Spinal cord (tissue), 10 donors: ENCODE measurements around the gene HOXC11. TPM values are rescaled to one million over a fixed set of nuclear protein-coding genes. Genes with fewer than 3 reads are reported as not detected.
A peak's percentile ranks its signal among the peaks of the same experiment; 100 is the strongest.

Experiments used
- DNase-seq, 6 donors: peaks; one replicate each; pipeline versions ENCODE4 v3.0.0 to v3.0.0-alpha.2; 2013 to 2015; ENCODE audit warnings: low spot score in 6 of 6, low read depth in 4 of 6
- H3K27ac ChIP-seq: one replicate; pipeline ENCODE4 v1.5.1; 2013; ENCODE audit warnings: low read depth, low read length, control low read depth
- H3K27me3 ChIP-seq: one replicate; pipeline ENCODE4 v1.6.1; 2013; ENCODE audit warnings: low read length; ENCODE audit not compliant: control insufficient read depth, insufficient read depth
- H3K36me3 ChIP-seq: one replicate; pipeline ENCODE4 v1.6.1; 2013; ENCODE audit warnings: low read length; ENCODE audit not compliant: control insufficient read depth, insufficient read depth
- H3K4me1 ChIP-seq: one replicate; pipeline ENCODE4 v1.6.1; 2013; ENCODE audit warnings: low read length; ENCODE audit not compliant: control insufficient read depth, insufficient read depth
- H3K4me3 ChIP-seq: one replicate; pipeline ENCODE4 v1.5.1; 2013; ENCODE audit warnings: low read depth, low read length, control low read depth
- H3K9me3 ChIP-seq: one replicate; pipeline ENCODE4 v1.6.1; 2013; ENCODE audit warnings: low read length; ENCODE audit not compliant: control insufficient read depth, insufficient read depth
- WGBS: methylation state at CpG from one replicate; pipeline ENCODE4 v1.1.5; 2013; ENCODE audit warnings: missing lambda C conversion rate; ENCODE audit not compliant: insufficient coverage; 5-methylcytosine and 5-hydroxymethylcytosine counted together
- polyA plus RNA-seq, 2 donors: library from polyadenylated mRNA; unstranded; fragments of 120-200 nt; gene quantifications; one replicate each; pipeline ENCODE4 v1.2.1, GENCODE V29; 2013; ENCODE audit not compliant: insufficient read length in 2 of 2
- total RNA-seq, 2 donors: library from RNA; depleted of rRNA in 1 of 2; stranded (reverse); fragments of 120-200 nt in 1 of 2; fragments of >200 nt in 1 of 2; gene quantifications; one replicate each; pipeline versions ENCODE4 v1.2.3 to v1.2.4, GENCODE V29; 2013 to 2014
- donor health status: healthy.

Gene HOXC11
- total and polyA plus RNA-seq, 4 donors = 1.5 TPM; not detected in 3

- peaks cover 73% of the 10 kb centered on the region for H3K4me1 ChIP-seq
- no peaks in the 10 kb centered on the region for H3K9me3 ChIP-seq
- H3K4me3 ChIP-seq = peak overlapping the region; percentile 55
- peak overlapping the region; percentile 99 for H3K27ac ChIP-seq
- DNase-seq = peak in 1 of 6 donors; percentile 11
- peaks cover 13% of the 10 kb centered on the region for H3K36me3 ChIP-seq
- H3K27me3 ChIP-seq = peaks cover 71% of the 10 kb centered on the region
- 12% methylated on average over 8 of the region's 8 CpGs for WGBS
Observed at GRCh38 chr12:53991077-53991460, 18.1 kb downstream of the HOXC11 start.

GRCh38 chr12:53992377-53992889 lies 19.5 kb downstream of the HOXC11 start:
- DNase-seq = no peak
- peak overlapping the region; percentile 94 for H3K4me3 ChIP-seq
- H3K9me3 ChIP-seq = no peaks in the 10 kb centered on the region
- H3K27me3 ChIP-seq = peaks cover 66% of the 10 kb centered on the region
- peaks cover 81% of the 10 kb centered on the region for H3K4me1 ChIP-seq
- H3K36me3 ChIP-seq = peaks cover 13% of the 10 kb centered on the region
- 54% methylated on average over 4 of the region's 7 CpGs for WGBS
- peak overlapping the region; percentile 99 for H3K27ac ChIP-seq

- no peak for DNase-seq
- Histone ChIP-seq H3K27me3 (peaks cover 59% of the 10 kb centered on the region), H3K4me3 (peak overlapping the region; percentile 94), H3K36me3 (peaks cover 13% of the 10 kb centered on the region), H3K4me1 (peaks cover 88% of the 10 kb centered on the region), H3K27ac (peak overlapping the region; percentile 99), H3K9me3 (no peaks in the 10 kb centered on the region)
- 31% methylated on average over 6 of the region's 18 CpGs for WGBS
Observed at GRCh38 chr12:53993162-53994008, 20.5 kb downstream of the HOXC11 start.

- Histone ChIP-seq H3K9me3 (no peaks in the 10 kb centered on the region), H3K4me1 (peaks cover 86% of the 10 kb centered on the region), H3K27ac (peak overlapping the region; percentile 99), H3K27me3 (peaks cover 53% of the 10 kb centered on the region), H3K4me3 (peak overlapping the region; percentile 94), H3K36me3 (peaks cover 13% of the 10 kb centered on the region)
- no peak for DNase-seq
- WGBS = 6% methylated on average over 19 of the region's 19 CpGs
Observed at GRCh38 chr12:53994009-53994263, 21.0 kb downstream of the HOXC11 start.

- whole genome bisulfite sequencing = 6% methylated on average over 52 of the region's 60 CpGs
- peak overlapping the region; percentile 94 for H3K4me3 ChIP-seq
- H3K27ac ChIP-seq = peak overlapping the region; percentile 99
Observed at GRCh38 chr12:53994264-53995001, 21.5 kb downstream of the HOXC11 start.

GRCh38 chr12:53995002-53995377 lies 22.1 kb downstream of the HOXC11 start:
- Histone ChIP-seq H3K4me1 (peaks cover 85% of the 10 kb centered on the region), H3K27me3 (peaks cover 44% of the 10 kb centered on the region), H3K36me3 (peaks cover 13% of the 10 kb centered on the region), H3K4me3 (peak overlapping the region; percentile 94), H3K9me3 (no peaks in the 10 kb centered on the region), H3K27ac (peak overlapping the region; percentile 99)
- WGBS = 6% methylated on average over 17 of the region's 17 CpGs
- DNase-seq = no peak

More at GRCh38 chr12:53994264-53995001, 21.5 kb downstream of the HOXC11 start:
- DNase-seq = no peak
- H3K27me3 ChIP-seq = peaks cover 50% of the 10 kb centered on the region
- H3K9me3 ChIP-seq = no peaks in the 10 kb centered on the region
- H3K4me1 ChIP-seq = peaks cover 83% of the 10 kb centered on the region
- H3K36me3 ChIP-seq = peaks cover 13% of the 10 kb centered on the region

- H3K4me1 ChIP-seq = peaks cover 82% of the 10 kb centered on the region
- peak overlapping the region; percentile 94 for H3K4me3 ChIP-seq
- H3K27ac ChIP-seq = peak overlapping the region; percentile 99
- H3K27me3 ChIP-seq = peaks cover 39% of the 10 kb centered on the region
- H3K36me3 ChIP-seq = peaks cover 11% of the 10 kb centered on the region
- H3K9me3 ChIP-seq = no peaks in the 10 kb centered on the region
- DNase-seq = no peak
- WGBS = 6% methylated on average over 48 of the region's 48 CpGs
Observed at GRCh38 chr12:53995378-53996239, 22.7 kb downstream of the HOXC11 start.

GRCh38 chr12:53996240-53997203 lies 23.6 kb downstream of the HOXC11 start:
- no peaks in the 10 kb centered on the region for H3K9me3 ChIP-seq
- DNase-seq = no peak
- WGBS = 29% methylated on average over 19 of the region's 29 CpGs
- peak overlapping the region; percentile 94 for H3K4me3 ChIP-seq
- peaks cover 30% of the 10 kb centered on the region for H3K27me3 ChIP-seq
- peaks cover 14% of the 10 kb centered on the region for H3K36me3 ChIP-seq
- H3K27ac ChIP-seq = peak overlapping the region; percentile 99
- H3K4me1 ChIP-seq = peaks cover 82% of the 10 kb centered on the region
